DND-41 (cell line): ENCODE measurements around the gene ZSCAN21.

ENCODE experiments used
- ATAC-seq: fragments of 200-7000 bp; cut with Tn5 transposase; 3 replicates; pipeline ENCODE4 v1.9.1; 2021; ENCODE audit warnings: low read depth; ENCODE audit not compliant: insufficient read depth
- DNase-seq: peaks from one replicate; pipeline ENCODE4 v3.0.0-alpha.2; 2020
- H2AFZ ChIP-seq: 2 replicates; pipeline ENCODE4 v1.6.0; 2012; ENCODE audit warnings: low read depth, low read length
- H3K27ac ChIP-seq: 2 replicates; pipeline ENCODE4 v1.5.1; 2012; ENCODE audit warnings: low read length, inconsistent platforms
- H3K27me3 ChIP-seq: fragments of 200-600 bp; sonication (generic); 2 replicates; pipeline ENCODE4 v1.6.0; 2012; ENCODE audit warnings: low read length, mild to moderate bottlenecking, inconsistent platforms; ENCODE audit not compliant: insufficient read depth, poor library complexity
- H3K36me3 ChIP-seq: 2 replicates; pipeline ENCODE4 v1.5.1; 2012; ENCODE audit warnings: low read length, inconsistent platforms; ENCODE audit not compliant: insufficient read depth
- H3K4me1 ChIP-seq: 2 replicates; pipeline ENCODE4 v1.5.1; 2012; ENCODE audit warnings: mild to moderate bottlenecking, low read length; ENCODE audit not compliant: insufficient read depth
- H3K4me2 ChIP-seq: 2 replicates; pipeline ENCODE4 v1.6.0; 2012; ENCODE audit warnings: mild to moderate bottlenecking, moderate library complexity, low read length, inconsistent platforms; ENCODE audit not compliant: insufficient read depth
- H3K4me3 ChIP-seq, 2 experiments: fragments of 200-600 bp in 1 of 2; shearing (Covaris generic) in 1 of 2; 2 replicates each; pipeline ENCODE4 v1.5.1; 2012 to 2016; ENCODE audit warnings: inconsistent platforms in 2 of 2, low read length in 2 of 2, mild to moderate bottlenecking in 2 of 2, low read depth in 1 of 2, moderate library complexity in 1 of 2
- H3K79me2 ChIP-seq: 2 replicates; pipeline ENCODE4 v1.6.0; 2012; ENCODE audit warnings: low read length, inconsistent platforms; ENCODE audit not compliant: insufficient read depth
- H3K9ac ChIP-seq: 2 replicates; pipeline ENCODE4 v1.6.0; 2012; ENCODE audit warnings: low read depth, mild to moderate bottlenecking, inconsistent platforms, low read length, moderate library complexity
- H3K9me3 ChIP-seq: 2 replicates; pipeline ENCODE4 v1.5.1; 2012; ENCODE audit warnings: low read length, moderate library complexity, mild to moderate bottlenecking, inconsistent platforms; ENCODE audit not compliant: insufficient read depth, severe bottlenecking
- H4K20me1 ChIP-seq: 2 replicates; pipeline ENCODE4 v1.6.0; 2012; ENCODE audit warnings: low read length; ENCODE audit not compliant: insufficient read depth
- EZH2 ChIP-seq: IDR thresholded peaks from 3 replicates; pipeline ENCODE4 v1.6.1; 2012; ENCODE audit warnings: borderline replicate concordance, low read depth, mild to moderate bottlenecking, moderate library complexity, low read length, inconsistent platforms; ENCODE audit not compliant: severe bottlenecking
- TF ChIP-seq, protein P1 (sequence below): IDR thresholded peaks from 2 replicates; pipeline ENCODE4 v1.5.1; 2012; ENCODE audit warnings: borderline replicate concordance, low read length, moderate library complexity, mild to moderate bottlenecking; ENCODE audit not compliant: poor library complexity, severe bottlenecking; ENCODE audit errors: extremely low read depth

ZSCAN21 gene

DNA sequence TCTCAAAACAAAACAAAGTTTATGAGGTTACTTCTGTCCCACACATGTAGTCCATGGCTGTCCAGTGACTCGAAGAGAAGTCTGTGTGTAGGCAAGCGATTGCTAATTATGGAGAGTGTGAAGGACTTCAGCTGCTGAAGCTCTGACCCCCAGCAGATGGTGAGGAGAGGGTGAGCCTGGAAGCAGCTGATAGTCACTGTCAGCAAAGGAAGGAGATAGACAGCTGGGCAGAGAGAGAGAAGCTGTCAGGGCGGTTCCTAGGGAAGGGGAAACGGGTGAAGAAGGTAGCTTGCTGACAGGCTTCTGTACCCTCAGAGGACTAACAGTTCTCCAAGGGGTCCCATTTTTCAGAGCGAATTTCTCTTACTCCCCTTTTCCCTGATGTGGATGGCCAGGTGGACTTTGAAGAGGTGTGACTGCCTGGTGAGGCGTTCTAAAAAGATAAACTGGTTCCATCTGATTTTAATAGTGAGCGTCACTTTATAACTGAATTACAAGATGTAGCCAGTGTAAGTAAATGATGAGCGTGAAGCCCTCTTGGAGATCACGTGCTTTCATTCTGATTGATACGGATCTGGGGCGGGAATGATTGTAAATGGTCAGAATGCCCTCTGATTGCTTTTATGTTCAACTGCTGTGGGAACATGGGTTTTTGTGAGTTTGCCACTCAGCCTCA, 12.1 kb downstream of the ZSCAN21 start:
- peaks cover 58% of the 10 kb centered on the region for H3K36me3 ChIP-seq
- H3K9ac ChIP-seq, result no peak overlapping the region
- no peaks in the 10 kb centered on the region for H4K20me1 ChIP-seq
- H3K9me3 ChIP-seq, result no peaks in the 10 kb centered on the region
- H3K4me1 ChIP-seq, result no peaks in the 10 kb centered on the region
- no peaks in the 10 kb centered on the region for H3K27me3 ChIP-seq
- ATAC-seq, result no peak
- no peak overlapping the region for H3K27ac ChIP-seq
- no peak overlapping the region for H3K4me3 ChIP-seq
- TF ChIP-seq, protein P1, sequence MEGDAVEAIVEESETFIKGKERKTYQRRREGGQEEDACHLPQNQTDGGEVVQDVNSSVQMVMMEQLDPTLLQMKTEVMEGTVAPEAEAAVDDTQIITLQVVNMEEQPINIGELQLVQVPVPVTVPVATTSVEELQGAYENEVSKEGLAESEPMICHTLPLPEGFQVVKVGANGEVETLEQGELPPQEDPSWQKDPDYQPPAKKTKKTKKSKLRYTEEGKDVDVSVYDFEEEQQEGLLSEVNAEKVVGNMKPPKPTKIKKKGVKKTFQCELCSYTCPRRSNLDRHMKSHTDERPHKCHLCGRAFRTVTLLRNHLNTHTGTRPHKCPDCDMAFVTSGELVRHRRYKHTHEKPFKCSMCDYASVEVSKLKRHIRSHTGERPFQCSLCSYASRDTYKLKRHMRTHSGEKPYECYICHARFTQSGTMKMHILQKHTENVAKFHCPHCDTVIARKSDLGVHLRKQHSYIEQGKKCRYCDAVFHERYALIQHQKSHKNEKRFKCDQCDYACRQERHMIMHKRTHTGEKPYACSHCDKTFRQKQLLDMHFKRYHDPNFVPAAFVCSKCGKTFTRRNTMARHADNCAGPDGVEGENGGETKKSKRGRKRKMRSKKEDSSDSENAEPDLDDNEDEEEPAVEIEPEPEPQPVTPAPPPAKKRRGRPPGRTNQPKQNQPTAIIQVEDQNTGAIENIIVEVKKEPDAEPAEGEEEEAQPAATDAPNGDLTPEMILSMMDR, result no peak
- TF ChIP-seq EZH2, result no peak
- no peak overlapping the region for H3K4me2 ChIP-seq
- DNase-seq, result no peak
- H3K79me2 ChIP-seq, result no peaks in the 10 kb centered on the region
- no peak overlapping the region for H2AFZ ChIP-seq

DNA sequence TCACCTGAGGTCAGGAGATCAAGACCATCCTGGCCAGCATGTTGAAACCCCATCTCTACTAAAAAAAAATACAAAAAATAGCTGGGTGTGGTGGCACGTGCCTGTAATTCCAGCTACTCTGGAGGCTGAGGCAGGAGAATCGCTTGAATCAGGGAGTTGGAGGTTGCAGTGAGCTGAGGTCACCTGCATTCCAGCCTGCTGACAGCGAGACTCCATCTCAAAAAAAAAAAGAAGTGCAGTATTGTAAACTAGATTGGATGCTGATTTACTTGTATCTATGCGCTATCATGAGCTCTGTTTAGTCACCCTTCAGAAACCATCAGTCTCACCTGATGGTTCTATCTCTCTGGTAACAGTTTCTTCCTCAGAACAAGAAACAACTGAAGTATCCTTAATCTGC, 13.8 kb downstream of the ZSCAN21 start:
- Histone ChIP-seq H3K4me2 (no peak overlapping the region), H3K9ac (no peak overlapping the region), H3K79me2 (no peaks in the 10 kb centered on the region), H2AFZ (no peak overlapping the region), H3K4me1 (no peaks in the 10 kb centered on the region), H3K27me3 (no peaks in the 10 kb centered on the region), H4K20me1 (no peaks in the 10 kb centered on the region), H3K9me3 (no peaks in the 10 kb centered on the region), H3K4me3 (no peak overlapping the region), H3K27ac (no peak overlapping the region), H3K36me3 (peaks cover 52% of the 10 kb centered on the region)
- DNase-seq (no peak), ATAC-seq (no peak)
- no peak for TF ChIP-seq EZH2
- TF ChIP-seq, protein P1, result no peak

DNA sequence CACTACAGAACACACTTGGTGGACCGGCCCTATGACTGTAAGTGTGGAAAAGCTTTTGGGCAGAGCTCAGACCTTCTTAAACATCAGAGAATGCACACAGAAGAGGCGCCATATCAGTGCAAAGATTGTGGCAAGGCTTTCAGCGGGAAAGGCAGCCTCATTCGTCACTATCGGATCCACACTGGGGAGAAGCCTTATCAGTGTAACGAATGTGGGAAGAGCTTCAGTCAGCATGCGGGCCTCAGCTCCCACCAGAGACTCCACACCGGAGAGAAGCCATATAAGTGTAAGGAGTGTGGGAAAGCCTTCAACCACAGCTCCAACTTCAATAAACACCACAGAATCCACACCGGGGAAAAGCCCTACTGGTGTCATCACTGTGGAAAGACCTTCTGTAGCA, 14.6 kb downstream of the ZSCAN21 start:
- Histone ChIP-seq H3K4me1 (no peaks in the 10 kb centered on the region), H3K27me3 (no peaks in the 10 kb centered on the region), H3K27ac (no peak overlapping the region), H3K9ac (no peak overlapping the region), H3K9me3 (no peaks in the 10 kb centered on the region), H3K36me3 (peaks cover 46% of the 10 kb centered on the region), H3K79me2 (no peaks in the 10 kb centered on the region), H4K20me1 (no peaks in the 10 kb centered on the region), H2AFZ (no peak overlapping the region), H3K4me3 (no peak overlapping the region), H3K4me2 (no peak overlapping the region)
- no peak for ATAC-seq
- TF ChIP-seq, protein P1, result no peak
- TF ChIP-seq EZH2, result no peak
- no peak for DNase-seq
